Testis (tissue), 2 donors: ENCODE measurements around the gene KCNN3.

Experiments used
- CTCF ChIP-seq, 3 experiments: fragments of 450-650 bp in 2 of 3; fragments of 200-600 bp in 1 of 3; sonication (generic) in 1 of 3; IDR thresholded peaks; one replicate each; pipeline ENCODE4 v1.5.1; 2016 to 2019; ENCODE audit warnings: antibody characterized with exemption in 3 of 3, mild to moderate bottlenecking in 2 of 3, moderate library complexity in 1 of 3
- POLR2A ChIP-seq: fragments of 450-650 bp; IDR thresholded peaks from one replicate; pipeline ENCODE4 v1.6.1; 2017; ENCODE audit warnings: antibody characterized with exemption, mild to moderate bottlenecking, moderate library complexity

DNA sequence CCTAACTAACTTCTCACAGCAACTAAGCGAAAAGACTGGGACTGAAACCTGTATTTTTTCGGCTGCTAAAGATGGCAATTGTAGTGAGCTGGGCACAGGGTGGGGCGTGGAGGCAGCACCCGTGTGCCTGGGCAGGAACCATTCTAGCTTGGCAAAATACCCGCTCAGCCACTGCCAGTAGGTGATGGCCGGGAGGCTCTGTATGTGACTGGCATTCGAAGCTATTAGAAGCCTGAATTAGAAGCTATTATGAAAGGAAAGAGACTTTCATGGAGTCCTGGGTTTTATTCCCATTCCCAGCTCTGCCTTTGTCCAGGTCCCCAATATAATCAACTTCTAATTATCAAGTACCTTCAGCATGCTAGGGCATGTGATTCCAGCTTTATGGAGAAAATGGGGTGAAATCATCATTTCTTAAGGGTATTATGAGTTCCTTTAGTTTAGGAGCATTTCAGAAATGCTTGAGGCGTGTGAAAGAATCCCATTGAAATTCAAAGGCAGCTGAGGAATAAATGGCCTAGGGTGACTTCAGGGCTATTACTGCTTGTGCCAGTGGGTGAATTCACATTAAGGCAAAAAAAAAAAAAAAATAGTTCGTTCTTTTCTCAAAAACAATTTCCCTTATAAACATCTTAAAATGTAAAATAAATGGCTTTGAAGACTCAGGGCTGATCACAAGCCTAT is 125.6 kb downstream of the KCNN3 start:
- no peak for TF ChIP-seq POLR2A
- no peak for TF ChIP-seq CTCF (IDR thresholded peaks at IDR 0.05)
